GM12891 (cell line): ENCODE data around the gene ARHGEF7.

Experiments used
- DNase-seq: peaks from one replicate; pipeline ENCODE4 v3.0.0; 2011; ENCODE audit warnings: low spot score; ENCODE audit not compliant: insufficient read length
- FAIRE-seq: peaks from 2 replicates; lab custom pipeline; 2011; peaks lifted over from hg19 to GRCh38; lab: Jason Lieb, UNC
- PAX5 ChIP-seq: IDR thresholded peaks from 2 replicates; pipeline ENCODE4 v1.6.1; 2011; ENCODE audit warnings: low read length, moderate library complexity, mild to moderate bottlenecking; ENCODE audit not compliant: insufficient read depth, severe bottlenecking
- POLR2A ChIP-seq: IDR thresholded peaks from 2 replicates; pipeline ENCODE4 v1.6.1; 2011; ENCODE audit warnings: low read depth, low read length, control low read depth
- POLR2AphosphoS5 ChIP-seq: IDR thresholded peaks from 2 replicates; pipeline ENCODE4 v1.6.1; 2011; ENCODE audit warnings: low read depth, low read length, control low read depth
- POU2F2 ChIP-seq: IDR thresholded peaks from 2 replicates; pipeline ENCODE4 v1.6.1; 2011; ENCODE audit warnings: low read depth, mild to moderate bottlenecking, control low read depth, low read length, moderate library complexity
- SPI1 ChIP-seq: IDR thresholded peaks from 2 replicates; pipeline ENCODE4 v1.6.1; 2011; ENCODE audit warnings: low read depth, low read length, control low read depth
- TAF1 ChIP-seq: IDR thresholded peaks from 2 replicates; pipeline ENCODE4 v1.6.1; 2011; ENCODE audit warnings: low read depth, low read length, control low read depth

Gene ARHGEF7

GRCh38 chr13:111327730-111328573 is 212.8 kb downstream of the ARHGEF7 start:
- FAIRE-seq, result no peak
- no peak for TF ChIP-seq POU2F2
- TF ChIP-seq TAF1, result no peak
- TF ChIP-seq POLR2AphosphoS5, result no peak
- TF ChIP-seq PAX5, result no peak
- DNase-seq, result no peak

GRCh38 chr13:111328574-111329410 is 213.7 kb downstream of the ARHGEF7 start:
- FAIRE-seq (no peak), DNase-seq (no peak)
- TF ChIP-seq POU2F2 (no peak), POLR2AphosphoS5 (no peak), TAF1 (no peak), SPI1 (no peak), POLR2A (no peak), PAX5 (no peak)

- TF ChIP-seq POU2F2, result no peak
- TF ChIP-seq POLR2AphosphoS5, result no peak
- TF ChIP-seq POLR2A, result no peak
- TF ChIP-seq SPI1, result no peak
- TF ChIP-seq TAF1, result no peak
- TF ChIP-seq PAX5, result no peak
- FAIRE-seq (no peak), DNase-seq (no peak)
These were observed 214.5 kb downstream of the ARHGEF7 start for GRCh38 chr13:111329641-111330040.

- no peak for FAIRE-seq
- TF ChIP-seq TAF1 (no peak), SPI1 (no peak)
- DNase-seq, result no peak
These were observed 215.0 kb downstream of the ARHGEF7 start for GRCh38 chr13:111330066-111330610.

DNA sequence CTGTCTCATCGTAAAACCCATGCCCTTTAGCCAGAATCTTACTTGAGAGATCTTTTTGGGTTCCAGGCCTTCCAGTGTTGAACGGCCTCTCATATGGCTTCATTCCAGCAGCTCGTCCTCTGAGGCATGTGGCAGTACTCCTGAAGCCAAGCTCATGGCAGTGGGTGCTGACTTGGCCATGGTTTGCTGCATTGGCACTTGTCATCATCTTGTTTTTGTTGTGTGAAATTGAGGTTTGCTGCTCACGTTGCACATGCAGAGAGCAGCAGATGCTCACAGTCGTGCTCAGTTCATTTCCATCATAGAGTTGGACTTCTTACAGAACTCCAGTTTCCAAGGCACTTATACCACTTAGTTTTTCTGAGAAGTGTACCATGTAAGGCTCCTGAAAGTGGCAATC is 220.2 kb downstream of the ARHGEF7 start:
- FAIRE-seq, result no peak
- DNase-seq, result no peak
- TF ChIP-seq PAX5, result no peak
- no peak for TF ChIP-seq POLR2AphosphoS5
- TF ChIP-seq POLR2A, result no peak
- no peak for TF ChIP-seq SPI1
- no peak for TF ChIP-seq TAF1
- no peak for TF ChIP-seq POU2F2

DNA sequence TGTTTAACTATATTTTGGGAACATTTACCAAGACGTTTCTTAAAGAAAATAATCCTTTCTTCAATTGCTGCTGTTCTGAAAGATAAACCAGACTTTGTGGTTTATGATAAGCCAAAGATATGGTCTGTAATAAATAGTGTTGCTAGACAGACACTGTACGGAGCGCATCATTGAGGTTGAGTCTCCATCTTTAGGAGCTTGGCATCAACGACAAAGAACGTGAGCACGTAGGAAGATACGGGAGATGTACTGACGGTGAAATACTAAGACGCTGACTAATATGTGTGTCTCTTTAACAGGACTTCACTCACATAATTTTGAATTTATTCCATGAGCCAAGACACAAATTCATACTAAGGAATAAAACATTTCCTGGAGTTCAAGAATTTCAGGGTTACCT is 221.6 kb downstream of the ARHGEF7 start:
- TF ChIP-seq POLR2A, result no peak
- TF ChIP-seq POU2F2, result no peak
- TF ChIP-seq TAF1, result no peak
- no peak for TF ChIP-seq POLR2AphosphoS5
- TF ChIP-seq PAX5, result no peak
- FAIRE-seq (no peak), DNase-seq (no peak)

DNA sequence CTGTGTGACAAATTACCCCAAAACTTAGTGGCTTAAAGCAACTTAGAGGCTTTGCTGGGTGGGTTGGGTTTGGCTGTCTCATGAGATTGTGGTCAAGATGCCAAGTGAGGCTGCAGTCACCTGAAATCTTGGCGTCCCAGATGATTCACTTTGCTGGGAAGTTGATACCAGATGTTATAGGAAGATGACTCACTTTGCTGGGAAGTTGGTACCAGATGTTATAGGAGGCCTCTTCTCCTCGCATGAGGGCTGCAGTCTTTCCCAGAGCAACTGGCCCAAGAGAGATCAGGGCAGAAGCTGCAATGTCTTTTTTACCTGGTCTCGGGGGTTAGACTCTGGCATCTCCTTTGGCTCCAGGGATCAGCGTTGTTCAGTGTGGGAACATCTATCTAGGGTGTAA is 222.1 kb downstream of the ARHGEF7 start:
- TF ChIP-seq TAF1 (no peak), SPI1 (no peak), POLR2AphosphoS5 (no peak), PAX5 (no peak), POU2F2 (no peak), POLR2A (no peak)

GRCh38 chr13:111337741-111338140 is 222.6 kb downstream of the ARHGEF7 start:
- DNase-seq (no peak), FAIRE-seq (no peak)
- TF ChIP-seq TAF1, result no peak
- no peak for TF ChIP-seq POLR2AphosphoS5

More for the DNA sequence above, 222.1 kb downstream of the ARHGEF7 start:
- no peak for DNase-seq
- FAIRE-seq, result no peak

- DNase-seq, result no peak
- FAIRE-seq, result no peak
- TF ChIP-seq SPI1 (no peak), TAF1 (no peak), POU2F2 (no peak), POLR2AphosphoS5 (no peak), PAX5 (no peak), POLR2A (no peak)
These were observed 223.7 kb downstream of the ARHGEF7 start for GRCh38 chr13:111338841-111339240.
